PC-9 (cell line): ENCODE data around the gene FOXF2. TPM values are rescaled to one million over a fixed set of nuclear protein-coding genes. Genes with fewer than 3 reads are reported as not detected.

Experiments used
- BruUV-seq: library from RNA; stranded (reverse); fragments of 400-500 nt; replicated peaks from 2 replicates; lab custom pipeline; 2021; lab: Mats Ljungman, UMichigan
- CTCF ChIA-PET: fragments of 300-600 bp; sonication (Branson Sonifier 250); formaldehyde crosslinking; loops from one replicate; lab custom pipeline; 2022; ENCODE audit warnings: antibody characterized with exemption; lab: Charles Lee
- POLR2A ChIA-PET: fragments of 300-600 bp; sonication (Branson Sonifier 250); formaldehyde crosslinking; loops from one replicate; lab custom pipeline; 2022; ENCODE audit warnings: antibody characterized with exemption; ENCODE audit not compliant: unreplicated experiment; lab: Charles Lee
- DNase-seq, 2 experiments: peaks; one replicate each; pipeline versions ENCODE4 v3.0.0 to v3.0.0-alpha.2; 2015 to 2022; ENCODE audit warnings: mixed read lengths in 1 of 2
- H2AFZ ChIP-seq: fragments of 200-600 bp; sonication (generic); 2 replicates; pipeline ENCODE4 v1.8.1; 2017; ENCODE audit warnings: antibody characterized with exemption
- H3F3A ChIP-seq: fragments of 200-600 bp; sonication (generic); 2 replicates; pipeline ENCODE4 v1.8.1; 2017; ENCODE audit warnings: antibody characterized with exemption, mild to moderate bottlenecking, low read depth; ENCODE audit not compliant: insufficient read depth
- H3K27ac ChIP-seq: fragments of 200-600 bp; sonication (generic); 2 replicates; pipeline ENCODE4 v1.6.1; 2016; ENCODE audit warnings: mixed run types
- H3K27me3 ChIP-seq: fragments of 200-600 bp; sonication (generic); 2 replicates; pipeline ENCODE4 v1.6.1; 2016; ENCODE audit warnings: low read depth, mixed run types; ENCODE audit not compliant: insufficient read depth
- H3K36me3 ChIP-seq: fragments of 200-600 bp; sonication (generic); 2 replicates; pipeline ENCODE4 v1.6.1; 2016; ENCODE audit warnings: low read depth, mixed run types
- H3K4me1 ChIP-seq: fragments of 200-600 bp; sonication (generic); replicated peaks from 2 replicates; pipeline ENCODE4 v1.6.1; 2016; ENCODE audit warnings: mixed run types; ENCODE audit not compliant: insufficient read depth
- H3K4me2 ChIP-seq: fragments of 200-600 bp; sonication (generic); 2 replicates; pipeline ENCODE4 v1.6.1; 2017; ENCODE audit warnings: mixed run types
- H3K4me3 ChIP-seq: fragments of 200-600 bp; sonication (generic); 2 replicates; pipeline ENCODE4 v1.6.1; 2016; ENCODE audit warnings: mixed run types
- H3K79me2 ChIP-seq: fragments of 200-600 bp; sonication (generic); 2 replicates; pipeline ENCODE4 v1.6.1; 2017; ENCODE audit warnings: low read depth, mixed run types
- H3K9me2 ChIP-seq: fragments of 200-600 bp; sonication (generic); 2 replicates; pipeline ENCODE4 v1.8.1; 2017; ENCODE audit warnings: mild to moderate bottlenecking; ENCODE audit not compliant: insufficient read depth
- H3K9me3 ChIP-seq: fragments of 200-600 bp; sonication (generic); 2 replicates; pipeline ENCODE4 v1.8.1; 2016; ENCODE audit warnings: low read depth; ENCODE audit not compliant: insufficient read depth
- H4K20me1 ChIP-seq: fragments of 200-600 bp; sonication (generic); 2 replicates; pipeline ENCODE4 v1.8.1; 2017; ENCODE audit not compliant: insufficient read depth
- EZH2 ChIP-seq: fragments of 200-600 bp; sonication (generic); IDR thresholded peaks from 2 replicates; pipeline ENCODE4 v1.8.0; 2017; ENCODE audit warnings: antibody characterized with exemption, low read depth
- intact Hi-C: fragments of 100-400 bp; cut with micrococcal nuclease; formaldehyde crosslinking; loops from one replicate; pipeline ENCODE4 v1.10.0; 2022; ENCODE audit not compliant: unreplicated experiment
- total RNA-seq: library from RNA; stranded (reverse); gene quantifications from 2 replicates; pipeline ENCODE4 v1.2.3, GENCODE V29; 2021
- TF ChIP-seq, protein P1 (sequence below): fragments of 200-600 bp; sonication (generic); conservative IDR thresholded peaks from 2 replicates; pipeline ENCODE4 v1.6.1; 2017; ENCODE audit warnings: mixed run types, antibody characterized with exemption, mild to moderate bottlenecking, moderate library complexity

FOXF2 gene
- total RNA-seq, 1 experiment from 2014 or later, result not detected

DNA sequence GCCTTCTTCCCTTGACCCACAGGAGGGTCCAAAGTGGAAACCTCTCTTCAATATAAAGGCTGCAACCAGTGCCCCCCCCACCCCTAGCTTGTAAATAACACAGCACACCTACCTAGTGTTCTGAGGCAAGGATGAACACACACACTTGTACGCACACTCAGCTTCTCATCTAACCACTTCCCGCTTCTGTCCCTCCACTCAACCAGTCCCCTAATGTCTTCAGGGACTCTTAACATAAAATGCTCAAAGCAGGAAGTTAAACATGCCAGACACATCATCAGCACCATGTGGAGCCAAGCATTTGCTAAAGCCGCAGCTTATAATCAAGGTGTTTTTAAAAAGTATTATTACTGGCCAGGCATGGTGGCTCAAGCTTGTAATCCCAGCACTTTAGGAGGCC is 42.2 kb upstream of the FOXF2 start:
- POLR2A ChIA-PET, result interaction anchor here (0.6 kb wide), 1 partner anchor 57 kb away, joined by 5 read pairs; no protein-coding TSS in a partner anchor
- Histone ChIP-seq H3K36me3 (no peaks in the 10 kb centered on the region), H3K9me3 (0 out of 2 replicates have a peak, but pooled peaks cover 16% of the 10 kb centered on the region), H3K27ac (no peak overlapping the region), H3K4me3 (no peak overlapping the region), H3K9me2 (no peaks in the 10 kb centered on the region), H3K4me2 (no peak overlapping the region), H3K4me1 (no peaks in the 10 kb centered on the region), H3F3A (no peaks in the 10 kb centered on the region), H2AFZ (no peak overlapping the region), H4K20me1 (no peaks in the 10 kb centered on the region), H3K27me3 (no peaks in the 10 kb centered on the region), H3K79me2 (no peaks in the 10 kb centered on the region)
- intact Hi-C loops, result no loop called here
- TF ChIP-seq, protein P1, sequence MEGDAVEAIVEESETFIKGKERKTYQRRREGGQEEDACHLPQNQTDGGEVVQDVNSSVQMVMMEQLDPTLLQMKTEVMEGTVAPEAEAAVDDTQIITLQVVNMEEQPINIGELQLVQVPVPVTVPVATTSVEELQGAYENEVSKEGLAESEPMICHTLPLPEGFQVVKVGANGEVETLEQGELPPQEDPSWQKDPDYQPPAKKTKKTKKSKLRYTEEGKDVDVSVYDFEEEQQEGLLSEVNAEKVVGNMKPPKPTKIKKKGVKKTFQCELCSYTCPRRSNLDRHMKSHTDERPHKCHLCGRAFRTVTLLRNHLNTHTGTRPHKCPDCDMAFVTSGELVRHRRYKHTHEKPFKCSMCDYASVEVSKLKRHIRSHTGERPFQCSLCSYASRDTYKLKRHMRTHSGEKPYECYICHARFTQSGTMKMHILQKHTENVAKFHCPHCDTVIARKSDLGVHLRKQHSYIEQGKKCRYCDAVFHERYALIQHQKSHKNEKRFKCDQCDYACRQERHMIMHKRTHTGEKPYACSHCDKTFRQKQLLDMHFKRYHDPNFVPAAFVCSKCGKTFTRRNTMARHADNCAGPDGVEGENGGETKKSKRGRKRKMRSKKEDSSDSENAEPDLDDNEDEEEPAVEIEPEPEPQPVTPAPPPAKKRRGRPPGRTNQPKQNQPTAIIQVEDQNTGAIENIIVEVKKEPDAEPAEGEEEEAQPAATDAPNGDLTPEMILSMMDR, result no peak
- no peak for TF ChIP-seq EZH2
- DNase-seq, result no peak
- no TSS peak for BruUV-seq
- CTCF ChIA-PET, result no interaction called here

DNA sequence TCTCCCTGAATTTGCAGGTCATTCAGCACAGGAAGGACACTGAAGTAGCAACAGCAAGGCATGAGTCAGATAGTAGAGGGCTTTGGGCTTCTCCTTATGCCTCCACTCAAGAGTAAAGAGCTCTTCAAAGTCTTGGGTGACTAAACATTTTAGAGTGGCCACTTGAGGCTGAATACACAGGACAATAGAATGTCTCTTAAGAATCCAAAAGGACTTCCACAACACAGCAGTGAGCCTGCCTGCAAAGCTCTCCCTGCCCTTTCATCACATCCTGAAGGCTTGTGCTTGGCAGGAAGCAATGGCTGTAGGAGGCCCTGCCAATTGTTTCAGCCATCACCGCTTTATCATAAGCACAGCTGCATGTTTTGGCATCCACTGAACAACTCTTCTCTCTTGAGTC is 40.7 kb upstream of the FOXF2 start:
- H3K27ac ChIP-seq, result no peak overlapping the region
- intact Hi-C loops, result no loop called here
- H3K9me2 ChIP-seq, result no peaks in the 10 kb centered on the region
- no peaks in the 10 kb centered on the region for H3K79me2 ChIP-seq
- ChIA-PET CTCF (no interaction called here), POLR2A (no interaction called here)
- no peaks in the 10 kb centered on the region for H3K4me1 ChIP-seq
- H4K20me1 ChIP-seq, result no peaks in the 10 kb centered on the region
- H3K4me2 ChIP-seq, result no peak overlapping the region
- BruUV-seq, result no TSS peak
- DNase-seq, result no peak
- no peaks in the 10 kb centered on the region for H3F3A ChIP-seq
- no peak for TF ChIP-seq EZH2
- TF ChIP-seq, protein P1, result no peak
- H3K4me3 ChIP-seq, result no peak overlapping the region
- H3K36me3 ChIP-seq, result no peaks in the 10 kb centered on the region
- H3K27me3 ChIP-seq, result no peaks in the 10 kb centered on the region
- H3K9me3 ChIP-seq, result 0 out of 2 replicates have a peak, but pooled peaks cover 16% of the 10 kb centered on the region
- no peak overlapping the region for H2AFZ ChIP-seq

DNA sequence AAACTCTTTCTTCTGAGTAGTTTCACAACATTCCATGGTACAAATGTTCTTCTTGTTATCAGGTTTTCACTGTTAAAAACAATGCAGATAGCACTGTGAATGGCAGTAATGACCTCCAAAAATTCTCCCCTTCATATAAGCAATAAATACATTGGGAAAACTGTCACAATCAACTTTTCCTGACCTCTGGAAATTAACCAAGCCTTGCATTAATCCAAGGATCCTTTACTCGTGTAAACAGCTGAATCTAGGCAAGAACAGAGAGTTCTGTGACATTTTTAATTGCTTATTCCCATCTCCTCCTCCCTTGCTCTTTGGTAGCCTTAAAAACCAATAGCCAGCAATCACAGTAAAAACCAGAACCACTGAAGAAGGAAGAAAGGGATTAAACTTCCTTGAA is 39.7 kb upstream of the FOXF2 start:
- POLR2A ChIA-PET, result no interaction called here
- intact Hi-C loops, result no loop called here
- TF ChIP-seq, protein P1, result no peak
- no peak for TF ChIP-seq EZH2

More for the DNA sequence above, 39.7 kb upstream of the FOXF2 start:
- no peaks in the 10 kb centered on the region for H4K20me1 ChIP-seq
- no peaks in the 10 kb centered on the region for H3F3A ChIP-seq
- H3K36me3 ChIP-seq, result no peaks in the 10 kb centered on the region
- BruUV-seq, result no TSS peak
- CTCF ChIA-PET, result interaction anchor here (0.6 kb wide), 1 partner anchor 534 kb away, joined by 3 read pairs; no protein-coding TSS in a partner anchor
- H3K79me2 ChIP-seq, result no peaks in the 10 kb centered on the region
- no peaks in the 10 kb centered on the region for H3K27me3 ChIP-seq
- H3K27ac ChIP-seq, result no peak overlapping the region
- H3K4me1 ChIP-seq, result no peaks in the 10 kb centered on the region
- H3K4me2 ChIP-seq, result no peak overlapping the region
- H3K9me2 ChIP-seq, result no peaks in the 10 kb centered on the region
- no peak overlapping the region for H3K4me3 ChIP-seq
- 0 out of 2 replicates have a peak, but pooled peaks cover 12% of the 10 kb centered on the region for H3K9me3 ChIP-seq
- H2AFZ ChIP-seq, result no peak overlapping the region
- DNase-seq, result no peak
